CD4-positive, alpha-beta T cell treated with Interleukin-17A for 1 hour (primary cell): ENCODE data around the gene ABCA4.

Experiments
- DNase-seq: peaks from one replicate; pipeline ENCODE4 v3.0.0-alpha.2; 2020

Gene ABCA4

GRCh38 chr1:94024104-94024792, 96.7 kb downstream of the ABCA4 start:
- DNase-seq: no peak

DNA sequence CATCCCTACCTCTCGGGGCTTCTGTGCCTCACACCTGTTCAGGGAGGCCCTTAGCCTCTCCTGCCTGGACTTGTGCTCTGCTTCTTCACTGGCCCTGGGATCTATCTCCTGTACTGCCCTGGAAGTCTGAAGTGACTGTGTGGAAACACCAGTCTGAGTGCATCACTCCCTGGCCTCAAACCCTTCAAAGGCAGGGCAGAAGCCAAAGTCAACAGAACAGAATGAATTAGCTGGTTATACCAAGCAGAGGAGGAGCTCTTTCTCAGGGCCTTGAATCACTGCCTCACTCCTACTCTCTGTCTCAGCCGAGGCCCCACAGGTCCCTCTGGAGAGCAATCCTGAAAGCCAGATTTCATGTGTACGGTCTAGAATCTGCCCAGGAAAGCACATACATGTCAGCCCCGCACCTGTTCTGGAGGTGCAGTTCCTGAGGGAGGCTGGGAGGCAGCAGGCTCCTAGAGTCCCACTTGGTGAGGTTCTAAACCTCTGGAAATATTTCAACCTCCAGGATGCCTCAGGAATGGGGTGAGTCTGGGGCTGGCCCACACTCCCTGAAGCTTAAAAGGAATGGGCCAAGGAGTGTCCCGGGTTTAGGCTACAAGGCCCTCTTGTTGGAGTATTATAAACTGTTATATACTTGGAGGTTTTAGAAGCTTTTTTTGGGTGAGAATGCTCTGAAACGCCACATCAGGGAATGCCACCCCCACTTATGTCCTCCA, 98.3 kb downstream of the ABCA4 start:
- no peak for DNase-seq

DNA sequence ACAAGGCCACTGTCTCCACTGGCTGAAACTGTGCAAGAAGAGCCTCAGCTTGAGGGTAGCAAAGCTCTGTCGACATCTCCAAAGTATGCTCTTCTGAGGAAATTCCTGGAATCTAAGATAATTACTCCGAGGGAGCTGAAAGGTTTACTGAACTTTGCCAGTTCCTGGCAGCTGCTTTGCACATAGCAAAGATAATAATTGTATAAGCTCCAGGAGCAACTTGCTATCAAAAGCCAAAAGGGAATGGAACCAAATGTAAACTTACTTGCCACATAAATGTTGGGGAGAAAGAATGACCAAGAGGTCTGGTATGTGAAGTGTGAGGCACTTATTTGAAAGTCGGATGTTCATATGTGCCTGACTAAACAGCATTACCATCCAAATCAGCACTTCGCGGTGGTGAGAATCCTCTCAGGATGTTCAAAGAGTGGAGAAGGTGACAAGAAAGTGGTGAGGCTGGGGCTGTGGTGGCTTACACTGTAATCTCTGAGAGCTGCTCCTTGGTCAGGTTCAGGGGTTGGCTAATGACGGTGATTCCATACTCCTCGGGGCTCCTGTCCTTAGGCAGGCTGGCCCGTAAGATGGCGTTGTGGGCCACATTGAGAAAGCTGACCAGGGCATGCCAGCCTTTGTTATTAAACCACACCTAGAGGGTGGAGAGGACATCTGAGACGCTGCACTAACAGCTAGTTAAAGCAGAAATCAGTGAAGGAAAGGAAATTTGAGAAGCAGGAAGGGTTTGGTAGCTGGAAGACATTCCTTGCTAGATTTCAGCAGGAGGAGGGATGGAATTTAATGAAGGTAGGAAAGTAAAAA, 100.0 kb downstream of the ABCA4 start:
- peak; percentile 13 for DNase-seq

DNA sequence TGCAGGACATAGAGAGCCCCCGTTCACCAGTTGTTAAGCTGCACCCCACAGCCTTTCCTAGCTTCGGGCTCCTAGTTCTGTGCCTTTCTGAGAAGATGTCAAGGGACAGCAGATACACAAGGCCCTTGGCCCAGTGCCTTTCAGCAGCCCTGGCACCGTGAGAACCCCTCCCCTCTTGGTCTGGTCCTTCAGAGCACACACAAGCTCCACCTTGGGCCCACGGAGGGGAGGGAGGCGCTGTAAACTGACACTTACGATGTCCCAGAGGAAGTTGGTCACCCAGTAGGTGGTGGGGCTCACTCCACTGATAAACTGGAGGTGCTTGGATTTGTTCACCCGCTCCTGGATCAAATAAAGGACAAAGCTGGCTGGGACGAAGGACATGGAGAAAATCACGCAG, 101.6 kb downstream of the ABCA4 start:
- no peak for DNase-seq

DNA sequence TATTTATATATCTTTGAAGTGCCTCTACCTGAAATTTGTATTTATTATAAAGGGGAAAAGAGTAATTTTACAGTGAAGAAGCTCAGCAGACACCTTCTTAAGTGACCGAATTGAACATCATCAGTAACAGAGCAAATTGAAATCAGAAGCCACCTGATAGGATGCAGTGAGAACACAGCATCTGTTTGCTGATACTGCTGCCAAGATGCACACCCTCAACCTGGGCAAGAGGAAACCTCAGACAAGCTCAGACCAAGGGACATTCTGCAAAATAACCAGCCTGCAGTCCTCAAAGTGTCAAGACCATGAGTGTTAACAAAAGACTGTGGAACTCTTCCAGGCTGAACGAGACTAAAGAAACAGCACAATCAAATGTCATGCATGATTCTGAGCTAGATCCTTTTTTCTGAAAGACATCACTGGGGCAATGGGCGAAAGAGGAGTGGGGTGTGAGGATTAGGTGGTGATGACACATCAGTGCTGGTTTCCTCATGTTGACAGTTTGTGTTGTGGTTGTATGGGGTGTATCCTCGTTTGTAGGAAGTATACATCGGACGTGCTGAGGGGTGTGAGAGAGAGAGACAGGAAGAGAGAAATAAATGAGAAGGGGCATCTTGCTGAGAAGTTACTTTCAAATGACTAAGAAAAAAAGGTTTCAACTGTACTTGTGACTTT, 103.7 kb downstream of the ABCA4 start:
- DNase-seq: peak; percentile 48

DNA sequence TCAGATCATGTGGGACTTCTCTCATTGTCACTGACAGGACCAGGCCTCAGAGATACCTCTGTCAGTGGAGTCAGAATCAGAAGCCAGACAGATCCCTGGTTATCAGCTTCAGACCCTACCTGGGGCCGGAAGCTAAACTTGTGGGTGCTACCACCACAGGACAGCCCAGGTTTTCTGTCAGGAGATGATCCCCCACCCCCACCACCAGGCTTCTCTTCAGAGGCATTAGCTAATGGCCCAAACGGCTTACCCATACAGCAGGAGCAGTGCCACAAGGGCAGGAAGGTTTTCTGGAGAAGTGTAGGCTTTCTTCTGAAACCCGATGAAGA, 105.5 kb downstream of the ABCA4 start:
- DNase-seq: no peak

DNA sequence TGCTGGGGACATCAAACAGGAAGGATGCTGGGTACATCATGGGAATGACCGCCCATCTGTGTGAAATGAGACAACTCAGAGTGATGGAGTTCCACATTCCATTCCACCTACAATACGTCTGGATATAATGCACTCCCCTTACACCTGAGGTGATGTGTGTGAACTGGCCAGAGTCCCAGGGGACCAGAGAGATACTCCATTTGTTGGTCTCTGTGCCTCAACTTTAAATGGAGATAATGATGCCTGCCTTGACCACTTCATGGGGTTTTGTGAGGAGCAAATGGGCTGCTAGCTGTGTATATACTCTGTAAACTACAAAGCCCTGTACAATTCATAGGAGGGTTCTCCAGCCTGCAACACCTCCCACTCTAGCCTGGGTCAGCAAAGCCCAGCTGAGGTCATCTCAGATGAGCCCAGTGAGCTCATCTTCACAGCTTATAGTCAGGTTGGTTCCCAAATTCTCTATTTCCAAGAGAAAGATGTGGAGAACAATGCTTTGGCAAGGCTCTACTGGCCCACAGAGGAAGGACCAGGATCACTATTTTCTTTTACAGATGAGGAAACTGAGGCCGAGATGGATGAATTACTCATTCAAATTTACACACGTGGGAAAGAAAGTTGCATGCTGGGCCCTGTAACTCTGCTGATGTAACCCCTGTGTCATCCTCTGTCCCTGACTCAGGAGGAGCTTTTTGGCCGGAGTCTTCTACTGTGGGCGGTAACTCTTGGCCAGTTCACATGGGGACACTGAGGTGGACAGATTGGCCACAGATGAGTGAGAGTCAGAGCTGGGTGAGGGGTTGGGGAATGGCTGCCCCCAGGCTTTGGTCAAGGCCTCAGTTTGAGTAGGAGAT, 106.1 kb downstream of the ABCA4 start:
- DNase-seq: no peak

DNA sequence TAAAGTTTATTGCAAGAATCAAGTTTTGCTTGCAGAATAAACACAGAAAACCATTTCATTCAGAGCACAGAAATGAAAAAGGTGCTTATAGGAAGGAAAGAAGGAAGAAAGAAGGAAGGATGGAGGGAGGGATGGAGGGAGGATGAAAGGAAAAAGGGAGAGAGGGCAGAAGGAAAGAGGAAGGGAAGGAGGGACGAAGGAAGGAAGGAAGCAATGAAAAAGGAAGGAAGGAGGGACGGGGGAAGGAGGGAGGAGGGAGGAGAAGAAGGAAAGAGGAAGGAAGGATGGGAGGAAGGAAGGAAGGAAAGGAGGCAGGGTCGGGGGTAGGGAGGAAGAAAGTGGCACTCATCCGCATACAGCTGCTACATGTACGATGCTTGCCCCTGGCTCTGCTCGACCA, 106.9 kb downstream of the ABCA4 start:
- no peak for DNase-seq

DNA sequence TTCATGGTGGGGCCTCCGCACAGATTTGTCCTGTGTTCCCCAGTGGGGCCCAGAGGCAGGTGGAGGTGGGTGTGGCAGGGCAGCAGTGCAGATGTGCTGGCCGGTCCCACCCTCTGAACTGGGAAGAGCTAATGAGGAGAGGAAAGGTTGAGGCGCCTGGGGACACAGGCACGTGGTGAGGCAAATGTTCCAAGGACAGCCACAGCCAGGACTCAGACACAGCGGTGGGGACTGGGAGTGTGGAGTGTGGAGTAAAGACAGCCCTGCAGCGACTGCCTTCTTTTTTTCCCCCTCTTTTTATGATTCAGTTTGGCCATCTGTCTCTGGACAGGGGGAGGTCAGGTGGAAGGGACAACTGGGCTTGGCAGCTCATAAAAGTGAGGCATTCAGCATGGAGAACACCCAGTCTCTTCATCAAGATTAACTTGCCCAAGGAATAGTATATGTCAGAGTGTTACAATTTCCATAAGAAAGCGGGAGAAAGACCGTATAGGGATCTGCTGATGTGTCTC, 107.5 kb downstream of the ABCA4 start:
- no peak for DNase-seq

DNA sequence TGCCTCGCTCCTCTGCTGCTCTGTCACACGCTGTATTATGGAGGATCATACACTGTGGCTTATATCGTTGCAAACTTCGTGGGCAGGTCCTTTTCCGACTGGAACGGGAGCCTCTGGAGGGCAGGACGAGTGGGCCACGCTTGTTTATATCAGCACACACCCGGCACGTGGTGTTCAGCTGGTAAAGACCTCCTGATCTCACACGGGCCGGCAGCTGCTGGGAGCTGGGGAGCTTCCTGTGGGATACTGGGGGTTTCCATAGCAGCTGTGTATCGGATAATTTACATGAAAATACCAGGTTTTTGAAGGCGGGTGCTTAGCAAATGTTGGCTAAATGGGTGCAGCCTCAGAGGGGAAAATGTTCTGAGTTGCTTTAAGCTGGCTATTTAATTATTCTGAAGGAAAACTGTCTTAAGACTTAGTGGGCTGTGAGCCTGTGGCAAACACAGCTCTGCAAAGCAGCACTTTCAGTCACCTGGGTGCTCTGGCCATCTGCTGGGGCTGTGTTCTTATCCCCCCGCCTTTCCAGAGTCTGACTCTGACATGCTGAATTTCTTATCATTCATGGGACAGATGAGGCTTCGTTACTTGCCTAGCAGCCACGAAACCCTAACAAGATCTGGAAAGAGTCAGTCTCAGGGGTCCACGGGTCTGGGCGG, 108.1 kb downstream of the ABCA4 start:
- DNase-seq: no peak

DNA sequence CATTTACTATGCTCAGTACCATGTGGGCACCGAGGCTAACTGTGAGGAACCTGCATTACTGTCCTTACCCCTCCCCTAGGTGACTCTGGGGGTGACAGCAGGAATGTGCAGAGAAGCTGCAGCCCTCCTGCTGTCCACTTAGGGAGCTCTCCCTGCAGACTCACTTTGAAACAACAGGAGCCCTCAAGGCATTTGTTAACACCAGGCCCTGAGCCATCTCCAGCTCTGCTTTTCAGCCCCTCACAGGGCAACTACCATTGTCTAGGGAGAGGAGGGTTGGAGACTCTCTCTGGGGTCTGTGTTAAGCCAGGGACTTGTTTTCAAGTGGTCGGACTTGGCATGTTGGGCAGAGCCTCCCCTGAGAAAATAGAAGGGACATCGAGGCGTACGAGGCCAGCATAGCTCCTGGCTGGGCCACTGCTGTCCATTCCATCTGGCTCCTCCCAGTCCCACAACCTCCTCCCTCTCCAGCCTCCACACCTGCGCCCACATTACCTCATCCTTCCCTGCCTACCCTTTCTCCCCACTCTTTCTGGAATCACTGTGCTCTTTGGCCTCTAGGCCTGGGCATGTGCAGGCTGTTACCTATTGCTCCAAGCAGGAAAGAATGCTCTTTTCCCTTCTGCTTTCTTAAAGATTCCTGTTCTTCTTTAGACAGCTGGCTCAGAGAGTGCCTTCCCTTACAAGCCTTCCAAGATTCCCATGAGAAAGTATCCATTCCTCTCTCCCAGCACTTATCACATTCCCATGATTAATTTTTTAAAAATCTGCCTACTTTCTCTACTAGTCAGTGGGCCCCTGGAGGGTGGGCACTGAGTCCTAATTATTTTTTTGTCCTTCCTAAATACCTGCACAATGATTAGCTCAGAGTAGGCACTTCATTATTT, 109.0 kb downstream of the ABCA4 start:
- no peak for DNase-seq

GRCh38 chr1:94011129-94011528, 109.8 kb downstream of the ABCA4 start:
- no peak for DNase-seq

GRCh38 chr1:94009304-94009703, 111.6 kb downstream of the ABCA4 start:
- no peak for DNase-seq

DNA sequence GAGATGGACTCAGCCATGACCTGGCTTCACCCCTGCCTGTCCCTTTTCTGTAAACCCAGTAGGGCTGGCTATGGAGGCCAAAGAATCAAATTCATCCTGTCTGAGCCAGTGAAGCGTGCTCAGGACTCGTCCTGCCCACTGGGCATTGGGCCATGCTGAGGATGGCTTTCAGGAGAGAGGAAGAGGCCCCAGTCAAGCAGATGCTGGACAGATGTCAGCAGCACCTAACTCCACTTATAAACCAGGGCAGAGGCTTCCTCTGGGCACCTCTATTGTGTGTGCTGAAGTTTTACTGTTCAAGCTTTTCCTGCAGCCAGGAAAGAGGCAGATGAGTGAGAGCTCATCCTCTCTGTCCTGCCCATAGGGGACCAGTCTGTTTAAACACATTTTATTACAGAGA, 114.3 kb downstream of the ABCA4 start:
- DNase-seq: no peak

- no peak for DNase-seq
These were observed 116.0 kb downstream of the ABCA4 start for GRCh38 chr1:94004924-94005323.

DNA sequence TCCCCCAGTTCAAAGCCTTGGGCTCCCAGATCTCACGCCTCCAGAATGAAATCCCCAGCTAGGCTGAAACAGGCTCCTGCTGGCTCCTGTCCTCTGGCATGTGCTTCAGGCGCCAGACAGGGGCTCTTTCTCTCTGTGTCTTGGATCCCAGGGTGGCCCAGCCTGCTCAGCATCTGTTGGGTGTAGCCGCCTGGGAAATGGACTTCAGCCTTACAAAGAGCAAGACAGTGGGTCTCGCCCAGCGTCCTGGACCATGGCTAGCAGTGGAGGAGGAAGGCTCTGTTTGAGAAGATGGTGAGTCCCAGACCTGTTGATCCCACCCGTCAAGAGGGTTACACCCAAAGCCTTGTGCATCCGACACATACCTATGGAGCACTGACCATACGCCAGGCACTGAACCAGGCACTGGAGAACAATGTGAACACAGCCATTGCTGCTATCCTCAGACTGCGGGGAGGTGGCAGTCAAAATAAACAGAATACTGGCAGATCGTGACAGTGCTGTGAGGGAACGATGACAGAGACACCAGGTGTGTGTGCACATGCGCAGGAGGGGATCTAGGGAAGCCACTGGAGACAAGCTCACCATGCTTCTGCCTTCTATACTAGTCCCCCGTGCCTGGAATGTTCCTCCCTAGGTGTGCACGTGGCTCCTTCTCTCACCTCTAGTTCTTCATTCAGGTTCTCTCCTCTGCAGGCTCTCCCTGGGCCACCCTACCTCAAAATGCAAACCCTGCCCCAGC, 118.7 kb downstream of the ABCA4 start:
- DNase-seq: no peak

DNA sequence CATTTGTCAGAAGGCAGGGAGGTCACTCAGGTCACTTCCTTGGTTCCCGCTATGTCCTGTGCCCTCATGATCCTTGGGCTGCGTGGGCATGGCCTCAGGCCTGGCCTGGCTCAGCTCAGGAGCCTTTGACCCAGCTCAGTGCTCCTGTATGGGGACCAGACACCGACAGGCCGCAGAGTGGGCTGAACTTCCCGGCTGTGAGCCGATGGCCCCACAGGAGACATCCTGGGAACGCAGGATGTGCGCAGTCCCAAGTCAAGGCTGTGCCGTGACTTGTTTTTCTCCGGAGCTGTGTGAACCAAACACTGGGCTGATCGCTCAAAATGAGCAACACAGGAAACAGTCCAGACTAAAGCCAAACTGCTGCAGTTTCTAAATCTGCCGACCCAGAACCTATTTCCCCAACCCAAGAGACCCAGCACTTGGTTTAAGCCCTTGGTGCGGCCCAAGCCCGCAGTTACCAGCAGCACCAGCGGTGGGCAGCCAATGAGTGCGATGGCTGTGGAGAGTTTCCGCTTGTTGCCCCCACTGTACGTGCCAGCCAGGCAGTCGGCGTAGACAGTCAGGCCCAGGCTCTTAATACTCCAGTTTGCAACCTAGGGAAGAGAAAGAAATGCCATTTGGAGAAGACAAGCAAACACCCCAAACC, 119.4 kb downstream of the ABCA4 start:
- no peak for DNase-seq

DNA sequence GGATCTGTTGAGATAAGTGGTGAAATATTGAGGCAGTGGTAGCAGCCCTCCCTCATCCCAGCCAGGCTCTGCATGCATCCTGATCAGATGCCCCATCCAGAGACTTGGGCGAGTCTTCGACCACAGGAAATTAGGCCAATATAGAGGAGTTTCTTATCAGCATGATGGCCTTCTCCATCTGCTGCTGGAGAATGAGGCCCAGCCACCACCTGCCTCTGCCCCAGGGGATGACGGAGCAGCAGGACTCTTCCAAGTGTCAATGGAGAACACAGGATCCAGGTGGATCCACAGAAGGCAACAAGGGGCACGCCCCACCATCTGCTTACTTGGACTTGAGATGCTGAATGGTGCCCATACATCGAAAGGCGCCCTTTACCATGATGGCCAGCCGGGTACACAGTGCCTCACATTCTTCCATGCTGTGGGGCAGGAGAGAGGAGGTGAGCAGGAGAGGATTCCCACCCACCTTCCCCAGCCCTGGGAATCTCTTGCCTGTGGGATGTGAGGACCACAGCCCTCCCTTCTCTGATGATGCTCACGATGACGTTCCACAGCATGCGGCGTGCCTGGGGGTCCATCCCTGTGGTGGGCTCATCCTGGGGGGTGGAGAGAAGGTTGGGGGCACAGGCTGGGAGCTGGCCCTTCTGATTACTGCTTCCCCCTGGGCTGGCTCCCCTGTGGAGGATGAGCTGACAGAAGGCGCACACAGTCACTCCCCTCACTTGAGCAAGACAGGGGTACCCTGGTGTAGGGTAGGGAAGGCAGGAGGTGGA, 120.3 kb downstream of the ABCA4 start:
- DNase-seq: no peak
